Activated CD4-positive, alpha-beta T cell treated with anti-CD3 and anti-CD28 coated beads, Interleukin-2, amount 10 ng/mL, durations not matched to agents 7 days and 5 days (primary cell): ENCODE measurements around the gene TULP4. TPM values are rescaled to one million over a fixed set of nuclear protein-coding genes. Genes with fewer than 3 reads are reported as not detected.

Experiments used
- CTCF ChIA-PET: fragments of 350-600 bp; sonication (Branson Sonifier 250); formaldehyde crosslinking; loops from one replicate; lab custom pipeline; 2021; ENCODE audit warnings: antibody characterized with exemption; lab: Charles Lee
- POLR2A ChIA-PET: fragments of 350-600 bp; sonication (Branson Sonifier 250); formaldehyde crosslinking; loops from one replicate; lab custom pipeline; 2021; ENCODE audit warnings: antibody characterized with exemption; lab: Charles Lee
- DNase-seq: peaks from one replicate; pipeline ENCODE4 v3.0.0-alpha.2; 2020
- H3K27ac Mint-ChIP-seq: one replicate; pipeline ENCODE4 v1.8.0; 2021; ENCODE audit warnings: mild to moderate bottlenecking, moderate library complexity, mixed read lengths
- H3K27me3 Mint-ChIP-seq: one replicate; pipeline ENCODE4 v1.8.0; 2021; ENCODE audit warnings: mixed read lengths
- H3K36me3 Mint-ChIP-seq: one replicate; pipeline ENCODE4 v1.8.0; 2021; ENCODE audit warnings: low read depth, mixed read lengths
- H3K4me1 Mint-ChIP-seq: one replicate; pipeline ENCODE4 v1.8.0; 2021; ENCODE audit warnings: mixed read lengths
- H3K4me3 Mint-ChIP-seq: one replicate; pipeline ENCODE4 v1.8.0; 2021; ENCODE audit warnings: mild to moderate bottlenecking, moderate library complexity, mixed read lengths
- H3K9me3 Mint-ChIP-seq: one replicate; pipeline ENCODE4 v1.8.0; 2021; ENCODE audit warnings: mixed read lengths
- total RNA-seq, 2 experiments: library from RNA; stranded (reverse); gene quantifications; one replicate each; pipeline ENCODE4 v1.2.3, GENCODE V29; 2021

Gene TULP4
- total RNA-seq, 2 experiments from 2014 or later, result 35.0 to 36.3 TPM

- no peaks in the 10 kb centered on the region for H3K36me3 Mint-ChIP-seq
- CTCF ChIA-PET, result interaction anchor here (0.6 to 1.0 kb wide), 2 partner anchors 26 to 133 kb away, joined by 3 read pairs; no protein-coding TSS in a partner anchor
- DNase-seq, result no peak
Measured at GRCh38 chr6:158529629-158530028, 217.4 kb downstream of the TULP4 start.

GRCh38 chr6:158531566-158531965 is 219.3 kb downstream of the TULP4 start:
- CTCF ChIA-PET, result no interaction called here
- no peaks in the 10 kb centered on the region for H3K36me3 Mint-ChIP-seq
- no peak overlapping the region for H3K27ac Mint-ChIP-seq
- POLR2A ChIA-PET, result no interaction called here
- DNase-seq, result no peak
- H3K4me3 Mint-ChIP-seq, result no peak overlapping the region
- H3K9me3 Mint-ChIP-seq, result no peaks in the 10 kb centered on the region
- peaks cover 2% of the 10 kb centered on the region for H3K4me1 Mint-ChIP-seq
- peaks cover 51% of the 10 kb centered on the region for H3K27me3 Mint-ChIP-seq

More at GRCh38 chr6:158529629-158530028, 217.4 kb downstream of the TULP4 start:
- Mint-ChIP-seq H3K27ac (no peak overlapping the region), H3K9me3 (no peaks in the 10 kb centered on the region), H3K4me3 (no peak overlapping the region), H3K4me1 (no peaks in the 10 kb centered on the region), H3K27me3 (peaks cover 60% of the 10 kb centered on the region)
- POLR2A ChIA-PET, result no interaction called here

- CTCF ChIA-PET, result no interaction called here
- no peak overlapping the region for H3K4me3 Mint-ChIP-seq
- no peaks in the 10 kb centered on the region for H3K36me3 Mint-ChIP-seq
- no peaks in the 10 kb centered on the region for H3K9me3 Mint-ChIP-seq
- POLR2A ChIA-PET, result no interaction called here
- H3K4me1 Mint-ChIP-seq, result peaks cover 2% of the 10 kb centered on the region
- no peak overlapping the region for H3K27ac Mint-ChIP-seq
- peaks cover 47% of the 10 kb centered on the region for H3K27me3 Mint-ChIP-seq
- no peak for DNase-seq
Measured at GRCh38 chr6:158531970-158532369, 219.7 kb downstream of the TULP4 start.

GRCh38 chr6:158536084-158536890 is 224.0 kb downstream of the TULP4 start:
- H3K27me3 Mint-ChIP-seq, result peaks cover 60% of the 10 kb centered on the region
- H3K4me3 Mint-ChIP-seq, result peak overlapping the region; percentile 71
- ChIA-PET CTCF (interaction anchor here (0.6 kb wide), 1 partner anchor 13 kb away, joined by 3 read pairs; no protein-coding TSS in a partner anchor), POLR2A (no interaction called here)
- H3K9me3 Mint-ChIP-seq, result no peaks in the 10 kb centered on the region
- H3K36me3 Mint-ChIP-seq, result no peaks in the 10 kb centered on the region
- H3K4me1 Mint-ChIP-seq, result peaks cover 4% of the 10 kb centered on the region
- no peak overlapping the region for H3K27ac Mint-ChIP-seq
- DNase-seq, result peak; percentile 81

GRCh38 chr6:158536891-158537798 is 224.9 kb downstream of the TULP4 start:
- peak; percentile 40 for DNase-seq
- POLR2A ChIA-PET, result no interaction called here
- Mint-ChIP-seq H3K4me1 (peaks cover 4% of the 10 kb centered on the region), H3K4me3 (peak overlapping the region; percentile 56), H3K27me3 (peaks cover 56% of the 10 kb centered on the region), H3K27ac (no peak overlapping the region), H3K9me3 (no peaks in the 10 kb centered on the region), H3K36me3 (no peaks in the 10 kb centered on the region)
- CTCF ChIA-PET, result interaction anchor here (0.6 kb wide), 1 partner anchor 1844 kb away, joined by 3 read pairs; no protein-coding TSS in a partner anchor

GRCh38 chr6:158538741-158539140 is 226.5 kb downstream of the TULP4 start:
- Mint-ChIP-seq H3K27me3 (peaks cover 50% of the 10 kb centered on the region), H3K4me3 (no peak overlapping the region), H3K4me1 (peaks cover 4% of the 10 kb centered on the region), H3K9me3 (no peaks in the 10 kb centered on the region), H3K27ac (no peak overlapping the region), H3K36me3 (no peaks in the 10 kb centered on the region)
- POLR2A ChIA-PET, result no interaction called here
- CTCF ChIA-PET, result interaction anchor here (0.9 to 1.3 kb wide), 3 partner anchors 13 to 19 kb away, joined by 3 read pairs; no protein-coding TSS in a partner anchor
- no peak for DNase-seq

GRCh38 chr6:158539413-158539812 is 227.1 kb downstream of the TULP4 start:
- H3K36me3 Mint-ChIP-seq, result no peaks in the 10 kb centered on the region
- H3K9me3 Mint-ChIP-seq, result no peaks in the 10 kb centered on the region
- H3K4me1 Mint-ChIP-seq, result peaks cover 4% of the 10 kb centered on the region
- H3K27me3 Mint-ChIP-seq, result peaks cover 47% of the 10 kb centered on the region
- POLR2A ChIA-PET, result no interaction called here
- no peak for DNase-seq
- H3K27ac Mint-ChIP-seq, result no peak overlapping the region
- no peak overlapping the region for H3K4me3 Mint-ChIP-seq
- CTCF ChIA-PET, result interaction anchor here (0.9 to 2.0 kb wide), 4 partner anchors 12 to 325 kb away, joined by 3 to 5 read pairs (median 3); no protein-coding TSS in a partner anchor

GRCh38 chr6:158539881-158540280 is 227.6 kb downstream of the TULP4 start:
- ChIA-PET POLR2A (no interaction called here), CTCF (interaction anchor here (0.9 to 2.0 kb wide), 4 partner anchors 15 to 326 kb away, joined by 3 to 5 read pairs (median 4); no protein-coding TSS in a partner anchor)
- Mint-ChIP-seq H3K36me3 (no peaks in the 10 kb centered on the region), H3K27ac (no peak overlapping the region), H3K9me3 (no peaks in the 10 kb centered on the region), H3K4me1 (peaks cover 4% of the 10 kb centered on the region), H3K4me3 (no peak overlapping the region), H3K27me3 (peaks cover 45% of the 10 kb centered on the region)
- no peak for DNase-seq

- no peaks in the 10 kb centered on the region for H3K9me3 Mint-ChIP-seq
- ChIA-PET CTCF (interaction anchor here (0.5 kb wide), 1 partner anchor 26 kb away, joined by 4 read pairs; no protein-coding TSS in a partner anchor), POLR2A (no interaction called here)
- H3K4me3 Mint-ChIP-seq, result no peak overlapping the region
- H3K27me3 Mint-ChIP-seq, result peaks cover 24% of the 10 kb centered on the region
- no peak for DNase-seq
- H3K36me3 Mint-ChIP-seq, result no peaks in the 10 kb centered on the region
- no peaks in the 10 kb centered on the region for H3K4me1 Mint-ChIP-seq
- no peak overlapping the region for H3K27ac Mint-ChIP-seq
Measured at GRCh38 chr6:158543606-158544185, 231.4 kb downstream of the TULP4 start.

GRCh38 chr6:158544428-158544827 is 232.2 kb downstream of the TULP4 start:
- DNase-seq, result no peak
- Mint-ChIP-seq H3K27me3 (peaks cover 17% of the 10 kb centered on the region), H3K9me3 (no peaks in the 10 kb centered on the region), H3K36me3 (no peaks in the 10 kb centered on the region), H3K27ac (no peak overlapping the region), H3K4me1 (no peaks in the 10 kb centered on the region), H3K4me3 (no peak overlapping the region)
- ChIA-PET POLR2A (no interaction called here), CTCF (interaction anchor here (0.6 kb wide), 1 partner anchor 544 kb away, joined by 3 read pairs; no protein-coding TSS in a partner anchor)

- Mint-ChIP-seq H3K27me3 (peaks cover 9% of the 10 kb centered on the region), H3K27ac (no peak overlapping the region), H3K4me1 (no peaks in the 10 kb centered on the region), H3K4me3 (no peak overlapping the region), H3K36me3 (no peaks in the 10 kb centered on the region), H3K9me3 (no peaks in the 10 kb centered on the region)
- ChIA-PET CTCF (interaction anchor here (0.6 kb wide), 1 partner anchor 338 kb away, joined by 3 read pairs; no protein-coding TSS in a partner anchor), POLR2A (no interaction called here)
- no peak for DNase-seq
Measured at GRCh38 chr6:158545043-158545966, 233.0 kb downstream of the TULP4 start.
